Testis (tissue), 2 donors: Measurements from ENCODE around the gene MCAT.

Source experiments
- CTCF ChIP-seq, 3 experiments: fragments of 450-650 bp in 2 of 3; fragments of 200-600 bp in 1 of 3; sonication (generic) in 1 of 3; IDR thresholded peaks; one replicate each; pipeline ENCODE4 v1.5.1; 2016 to 2019; ENCODE audit warnings: antibody characterized with exemption in 3 of 3, mild to moderate bottlenecking in 2 of 3, moderate library complexity in 1 of 3
- POLR2A ChIP-seq: fragments of 450-650 bp; IDR thresholded peaks from one replicate; pipeline ENCODE4 v1.6.1; 2017; ENCODE audit warnings: antibody characterized with exemption, mild to moderate bottlenecking, moderate library complexity

GRCh38 chr22:43162412-43163150 is 19.4 kb upstream of the MCAT start:
- TF ChIP-seq CTCF (IDR thresholded peaks at IDR 0.05) = no peak
- no peak for TF ChIP-seq POLR2A
